Measurements from ENCODE around the gene C19orf73.

C19orf73 gene

GRCh38 chr19:49107625-49108459 lies 11.1 kb downstream of the C19orf73 start:
- H3K4me3 ChIP-seq (ENCODE audit: low read depth, low read length), result no peak overlapping the region
- CTCF ChIA-PET, result interaction anchor here (1.5 to 4.6 kb wide), 2 partner anchors 9 to 38 kb away, joined by 6 to 62 read pairs; no protein-coding TSS in a partner anchor
- no peak for DNase-seq (ENCODE audit: low read depth, low spot score)
- POLR2A ChIA-PET, result no interaction called here
- TF ChIP-seq CTCF (IDR thresholded peaks at IDR 0.05; ENCODE audit: insufficient read depth, low read length, missing control alignments), result no peak

GRCh38 chr19:49106648-49107135 lies 12.3 kb downstream of the C19orf73 start:
- ChIA-PET CTCF (interaction anchor here (0.8 to 5.1 kb wide), 17 partner anchors 7 to 119 kb away, joined by 3 to 66 read pairs (median 4); partner anchors contain the start of genes LIN7B and PPFIA3), POLR2A (no interaction called here)
- peak; percentile 84 for TF ChIP-seq CTCF (IDR thresholded peaks at IDR 0.05; ENCODE audit: insufficient read depth, low read length, missing control alignments)
- H3K4me3 ChIP-seq (ENCODE audit: low read depth, low read length), result no peak overlapping the region
- no peak for DNase-seq (ENCODE audit: low read depth, low spot score)

- CTCF ChIA-PET, result interaction anchor here (1.1 to 5.1 kb wide), 7 partner anchors 9 to 104 kb away, joined by 3 to 66 read pairs (median 12); partner anchors contain the start of genes LIN7B and PPFIA3
Measured at GRCh38 chr19:49104229-49104864, 14.6 kb downstream of the C19orf73 start.

GRCh38 chr19:49103331-49104085 lies 15.4 kb downstream of the C19orf73 start:
- no peak for TF ChIP-seq CTCF (IDR thresholded peaks at IDR 0.05; ENCODE audit: insufficient read depth, low read length, missing control alignments)
- CTCF ChIA-PET, result interaction anchor here (0.6 to 5.1 kb wide), 6 partner anchors 8 to 119 kb away, joined by 3 to 66 read pairs (median 4); no protein-coding TSS in a partner anchor
- POLR2A ChIA-PET, result no interaction called here
- no peak for DNase-seq (ENCODE audit: low read depth, low spot score)
- no peak overlapping the region for H3K4me3 ChIP-seq (ENCODE audit: low read depth, low read length)

More at GRCh38 chr19:49104229-49104864, 14.6 kb downstream of the C19orf73 start:
- POLR2A ChIA-PET, result interaction anchor here (0.6 kb wide), 1 partner anchor 32 kb away, joined by 3 read pairs; no protein-coding TSS in a partner anchor
- no peak for TF ChIP-seq CTCF (IDR thresholded peaks at IDR 0.05; ENCODE audit: insufficient read depth, low read length, missing control alignments)
- no peak for DNase-seq (ENCODE audit: low read depth, low spot score)
- H3K4me3 ChIP-seq (ENCODE audit: low read depth, low read length), result no peak overlapping the region

GRCh38 chr19:49102303-49102702 lies 16.6 kb downstream of the C19orf73 start:
- no peak for DNase-seq (ENCODE audit: low read depth, low spot score)
- H3K4me3 ChIP-seq (ENCODE audit: low read depth, low read length), result no peak overlapping the region
- POLR2A ChIA-PET, result no interaction called here
- TF ChIP-seq CTCF (IDR thresholded peaks at IDR 0.05; ENCODE audit: insufficient read depth, low read length, missing control alignments), result no peak
- CTCF ChIA-PET, result interaction anchor here (1.1 to 5.1 kb wide), 5 partner anchors 7 to 106 kb away, joined by 3 to 66 read pairs (median 6); no protein-coding TSS in a partner anchor

Measured in AG04449 (cell line).